ENCODE results near the gene ACAD10.
A peak's percentile ranks its signal among the peaks of the same experiment; 100 is the strongest.
"Not testable (repeated sequence)": the region's sequence is repeated elsewhere in the genome, so short reads cannot be mapped to it uniquely, and the experiment has no call there.

The ACAD10 gene

GRCh38 chr12:111754671-111755070 is 68.8 kb downstream of the ACAD10 start:
- no peak for DNase-seq

DNA sequence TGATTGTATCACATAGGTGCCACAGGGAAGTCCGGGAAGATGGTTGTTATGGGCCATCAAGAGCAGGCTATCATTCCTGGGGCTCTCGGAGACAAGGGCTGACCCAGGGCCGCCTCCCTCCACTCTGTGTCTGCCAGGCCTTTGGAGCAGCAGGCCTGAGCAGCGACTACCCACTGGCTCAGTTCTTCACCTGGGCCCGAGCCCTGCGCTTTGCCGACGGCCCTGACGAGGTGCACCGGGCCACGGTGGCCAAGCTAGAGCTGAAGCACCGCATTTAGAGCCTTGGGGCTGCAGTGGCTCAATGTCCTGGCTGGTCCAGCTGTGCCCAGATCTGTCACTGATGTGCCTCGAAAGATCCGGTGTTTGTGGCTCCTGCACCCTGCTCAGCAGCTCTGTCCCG is 70.3 kb downstream of the ACAD10 start:
- DNase-seq: no peak

GRCh38 chr12:111756681-111757080 is 70.8 kb downstream of the ACAD10 start:
- no peak for DNase-seq

DNA sequence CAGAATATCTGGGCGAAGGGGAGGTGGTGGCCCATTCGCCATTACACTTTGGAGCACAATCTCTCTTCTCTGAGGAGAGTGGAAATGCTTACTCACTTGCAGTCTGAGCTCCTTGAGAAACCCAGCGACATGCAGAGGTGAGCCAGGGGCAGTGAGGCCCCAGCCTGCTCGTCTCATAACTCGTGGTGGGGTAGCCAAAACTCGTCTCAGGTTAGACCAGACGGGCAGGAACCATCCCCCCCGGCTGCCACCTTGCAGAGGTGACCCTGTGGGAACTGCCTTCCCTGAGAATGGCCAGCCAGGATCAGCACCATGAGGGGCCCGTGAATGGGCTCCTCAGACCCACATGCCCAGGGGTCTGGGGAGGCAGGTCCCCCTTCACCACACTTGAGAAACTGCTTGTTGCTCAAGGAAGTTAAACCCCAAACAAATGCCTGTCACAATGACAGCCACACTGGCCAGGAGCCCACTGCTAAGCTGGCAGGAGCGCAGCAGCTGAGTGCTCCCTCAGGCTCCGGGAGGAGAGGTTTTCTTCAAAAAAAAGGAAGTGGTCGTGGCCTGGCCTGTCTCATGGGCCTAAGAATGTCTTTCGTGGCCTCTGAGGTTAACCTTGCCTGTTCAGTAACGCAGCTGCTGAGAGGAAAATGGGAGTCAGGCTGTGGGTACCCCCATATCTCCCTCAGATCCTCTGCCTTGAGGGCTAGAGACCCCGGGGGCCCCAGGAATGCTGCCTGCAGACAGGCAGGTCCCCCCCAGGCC is 71.7 kb downstream of the ACAD10 start:
- no peak for DNase-seq

DNA sequence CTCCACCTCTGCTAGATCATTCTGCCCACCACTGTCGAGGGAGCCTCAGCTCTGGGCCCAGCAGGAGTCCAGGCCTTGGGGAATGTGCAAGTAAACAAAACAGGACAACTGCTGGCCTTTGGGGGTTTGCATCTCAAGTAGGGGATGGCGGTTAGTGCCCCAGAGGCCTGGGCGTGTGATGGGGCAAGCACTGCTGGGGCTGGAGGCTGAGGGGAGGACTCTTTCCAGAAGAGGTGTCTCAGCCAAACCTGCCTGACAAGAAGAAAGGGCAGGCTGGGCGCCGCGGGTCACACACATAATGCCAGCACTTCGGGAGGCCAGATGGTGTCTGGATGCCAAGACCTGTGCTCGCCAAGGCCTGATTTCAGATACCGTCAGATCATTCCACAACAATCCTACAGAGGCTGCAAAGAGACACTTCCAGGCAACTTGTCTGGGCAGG is 72.3 kb downstream of the ACAD10 start:
- DNase-seq: no peak

DNA sequence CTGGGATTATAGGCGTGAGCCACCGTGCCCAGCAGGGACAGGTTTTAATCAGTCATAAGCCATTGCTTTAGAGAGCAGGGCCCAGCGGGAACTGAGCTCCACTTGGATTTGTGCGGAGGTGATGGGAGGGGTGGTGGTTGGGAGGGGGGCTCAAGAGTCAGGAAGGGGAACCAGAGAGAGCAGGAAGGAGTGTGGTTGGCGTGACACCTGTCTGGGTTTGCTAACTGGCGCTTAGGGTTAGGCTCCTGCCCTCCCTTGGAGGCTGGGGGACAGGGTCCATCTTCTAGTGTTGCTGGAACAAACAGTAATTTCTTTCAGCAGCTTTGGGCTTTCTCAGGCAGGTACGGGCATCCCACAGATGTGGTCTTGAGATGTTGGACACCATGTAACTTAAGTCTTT is 73.4 kb downstream of the ACAD10 start:
- DNase-seq: no peak

DNA sequence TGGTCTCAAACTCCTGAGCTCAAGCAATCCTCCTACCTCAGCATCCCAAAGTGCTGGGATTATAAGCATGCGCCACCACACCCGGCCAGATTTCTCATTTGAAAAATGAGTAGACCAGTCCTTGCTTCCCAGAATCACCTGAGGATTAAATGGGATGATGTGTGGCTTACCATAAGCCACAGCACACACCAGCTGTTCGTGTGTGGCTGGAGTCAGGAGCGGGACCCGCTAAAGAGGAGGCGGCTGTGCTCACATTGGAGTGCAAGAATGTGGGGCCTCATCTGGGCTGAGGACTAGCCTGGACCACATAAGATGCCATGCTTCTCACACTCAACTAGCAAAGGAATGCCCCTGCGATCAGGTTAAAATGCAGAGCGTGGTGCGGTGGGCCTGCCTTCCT is 74.1 kb downstream of the ACAD10 start:
- no peak for DNase-seq

DNA sequence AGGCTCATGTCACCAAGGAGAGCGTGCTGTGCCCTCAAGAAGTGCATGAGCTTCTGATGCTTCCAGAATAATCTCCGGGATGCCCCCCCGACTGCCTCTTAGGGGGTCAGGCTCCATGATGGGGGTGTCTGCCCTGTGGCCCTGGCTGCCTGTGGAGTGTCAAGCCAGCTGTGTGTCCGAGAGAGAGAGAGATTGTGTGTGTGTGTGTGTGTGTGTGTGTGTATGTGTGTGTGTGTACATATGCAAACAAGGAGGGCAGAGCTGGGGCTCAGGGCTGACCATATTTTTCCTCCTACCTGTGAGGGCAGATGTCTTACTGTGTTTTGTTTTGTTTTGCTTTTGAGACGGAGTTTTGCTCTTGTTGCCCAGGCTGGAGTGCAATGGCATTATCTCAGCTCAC is 75.2 kb downstream of the ACAD10 start:
- no peak for DNase-seq

- no peak for DNase-seq
Measured at GRCh38 chr12:111761706-111762105, 75.9 kb downstream of the ACAD10 start.

DNA sequence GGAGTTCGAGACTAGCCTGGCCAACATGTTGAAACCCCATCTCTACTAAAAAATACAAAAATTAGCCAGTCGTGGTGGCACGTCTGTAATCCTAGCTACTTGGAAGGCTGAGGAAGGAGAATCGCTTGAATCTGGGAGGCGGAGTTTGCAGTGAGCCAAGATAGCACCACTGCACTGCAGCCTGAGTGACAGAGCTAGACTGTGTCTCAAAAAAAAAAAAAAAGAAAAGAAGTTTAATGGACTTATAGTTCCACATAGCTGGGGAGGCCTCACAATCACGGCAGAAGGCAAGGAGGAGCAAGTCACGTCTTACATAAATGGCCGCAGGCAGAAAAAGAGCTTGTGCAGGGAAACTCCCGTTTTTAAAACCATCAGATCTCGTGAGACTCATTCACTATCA is 77.7 kb downstream of the ACAD10 start:
- DNase-seq: not testable (repeated sequence)

GRCh38 chr12:111764120-111764821 is 78.4 kb downstream of the ACAD10 start:
- no peak for DNase-seq

GRCh38 chr12:111766608-111767361 is 80.9 kb downstream of the ACAD10 start, which contains the start of gene ALDH2:
Gene ALDH2, plus strand, starts transcription at chr12:111766933. Its CDS starts 50 bp downstream, at chr12:111766983.
- DNase-seq: peak; percentile 34 to 35

- DNase-seq: no peak
Measured at GRCh38 chr12:111767362-111768158, 81.7 kb downstream of the ACAD10 start.

GRCh38 chr12:111768159-111768895 is 82.5 kb downstream of the ACAD10 start:
- DNase-seq: no peak

DNA sequence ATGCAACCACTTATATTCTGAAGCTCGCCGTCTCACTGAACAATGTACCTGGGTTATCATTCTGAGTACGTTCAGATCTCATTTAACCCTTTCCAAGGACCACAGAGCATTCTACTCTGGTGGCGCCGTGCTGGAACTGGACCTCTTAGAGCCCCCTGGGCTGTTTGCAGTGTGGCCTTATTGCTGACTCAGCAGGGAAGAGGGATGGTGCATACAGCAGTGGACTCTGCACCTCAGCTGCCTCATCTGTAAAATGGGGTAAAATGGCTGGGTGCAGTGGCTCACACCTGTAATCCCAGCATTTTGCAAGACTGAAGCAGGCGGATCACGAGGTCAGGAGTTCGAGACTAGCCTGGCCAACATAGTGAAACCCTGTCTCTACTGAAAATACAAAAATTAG is 83.7 kb downstream of the ACAD10 start:
- no peak for DNase-seq

GRCh38 chr12:111773801-111774551 is 88.1 kb downstream of the ACAD10 start:
- DNase-seq: no peak

DNA sequence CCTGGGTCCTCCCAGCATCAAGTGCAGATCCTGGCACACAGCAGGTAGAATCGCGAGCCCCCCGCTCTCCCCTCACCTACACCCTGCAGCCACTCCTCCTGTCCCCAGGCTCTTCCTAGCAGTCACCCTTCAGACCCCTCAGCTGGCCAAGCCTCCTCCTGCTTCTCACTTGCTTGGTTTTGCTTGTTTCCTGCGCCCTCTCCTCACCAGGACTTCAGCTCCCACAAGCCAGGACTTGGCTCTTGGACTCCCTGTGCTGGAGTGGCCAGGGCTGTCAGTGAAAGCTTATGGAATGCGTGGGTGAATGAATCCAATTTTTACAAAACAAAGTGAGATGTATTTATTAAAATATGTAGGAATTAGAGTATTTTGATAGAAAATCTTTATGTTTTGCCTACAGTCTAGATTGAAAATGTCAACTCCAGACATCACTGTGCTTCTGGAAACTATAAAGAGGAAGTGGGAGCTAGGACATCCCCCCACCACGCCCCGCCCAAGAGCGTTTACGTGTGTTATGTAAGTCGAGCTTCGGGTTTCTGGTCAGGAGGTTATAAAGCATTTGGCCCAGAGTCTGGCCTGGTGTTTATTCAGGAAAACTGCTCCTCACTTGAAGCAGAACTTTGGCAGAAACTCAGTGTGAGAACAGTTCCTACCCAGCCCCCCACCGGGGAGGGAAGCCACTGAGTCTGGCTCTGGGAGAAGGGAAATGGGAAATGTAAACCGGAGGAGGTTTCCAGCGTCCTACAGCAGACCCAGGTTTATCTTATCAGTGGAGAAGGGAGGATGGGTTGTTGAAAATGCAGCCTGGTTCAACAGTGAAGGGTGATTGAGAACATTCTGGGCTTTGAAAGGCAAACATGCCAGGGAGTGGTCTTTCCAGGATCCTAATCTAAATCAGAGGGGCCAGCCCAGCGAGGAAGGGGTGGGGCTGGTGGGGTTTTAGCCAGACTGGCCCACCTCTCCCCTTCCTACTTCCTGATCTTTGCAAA is 89.6 kb downstream of the ACAD10 start:
- DNase-seq: no peak

DNA sequence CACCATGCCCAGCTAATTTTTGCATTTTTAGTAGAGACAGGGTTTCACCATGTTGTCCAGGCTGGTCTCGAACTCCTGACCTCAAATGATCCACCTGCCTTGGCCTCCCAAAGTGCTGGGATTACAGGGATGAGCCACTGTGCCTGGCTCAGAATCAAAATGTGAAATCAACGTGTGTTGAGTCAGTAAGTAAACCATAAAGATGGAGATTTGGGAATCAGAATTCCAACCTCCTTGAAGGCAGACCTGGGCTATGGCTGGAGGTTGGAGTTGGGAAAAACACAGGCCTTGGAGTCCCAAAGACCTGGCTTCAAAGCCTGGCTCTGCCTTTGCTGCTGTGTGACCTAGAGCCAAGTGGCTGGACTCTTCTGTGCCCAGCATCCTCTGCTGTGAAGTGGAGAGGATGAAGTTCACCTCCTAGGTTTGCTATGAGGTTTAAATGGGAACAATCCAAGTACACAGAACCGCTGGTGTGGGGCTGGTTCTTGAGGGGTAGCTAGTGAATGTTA is 91.0 kb downstream of the ACAD10 start:
- DNase-seq: no peak

GRCh38 chr12:111777345-111778045 is 91.6 kb downstream of the ACAD10 start:
- DNase-seq: no peak
